Astrocyte (in vitro differentiated cells and primary cell): ENCODE data around the gene GLRA1.

Source experiments
- CTCF ChIP-seq: IDR thresholded peaks from 2 replicates; pipeline ENCODE4 v1.5.1; 2011; ENCODE audit warnings: low read depth, mild to moderate bottlenecking, inconsistent platforms, low read length, moderate library complexity; ENCODE audit not compliant: insufficient read depth
- EZH2 ChIP-seq: IDR thresholded peaks from 2 replicates; pipeline ENCODE4 v1.6.1; 2012; ENCODE audit warnings: mild to moderate bottlenecking, low read length, inconsistent platforms; ENCODE audit not compliant: insufficient read depth

GRCh38 chr5:151909628-151910027 is 15.0 kb downstream of the GLRA1 start:
- TF ChIP-seq CTCF (no peak), EZH2 (no peak)
